ENCODE measurements around the gene RACK1.
A peak's percentile ranks its signal among the peaks of the same experiment; 100 is the strongest.

Gene RACK1

GRCh38 chr5:181195249-181195761 is 48.4 kb downstream of the RACK1 start:
- no peak for DNase-seq (ENCODE audit: low spot score)

- DNase-seq (ENCODE audit: low spot score) = no peak
Observed at GRCh38 chr5:181194489-181195248, 49.0 kb downstream of the RACK1 start.

- no peak for DNase-seq (ENCODE audit: low spot score)
Observed at GRCh38 chr5:181193656-181194055, 50.0 kb downstream of the RACK1 start.

GRCh38 chr5:181192337-181193046 is 51.2 kb downstream of the RACK1 start:
- DNase-seq (ENCODE audit: low spot score) = no peak

GRCh38 chr5:181191526-181192336 is 52.0 kb downstream of the RACK1 start:
- DNase-seq (ENCODE audit: low spot score) = peak; percentile 65

- DNase-seq (ENCODE audit: low spot score) = no peak
Observed at GRCh38 chr5:181190711-181191525, 52.8 kb downstream of the RACK1 start.

- no peak for DNase-seq (ENCODE audit: low spot score)
Observed at GRCh38 chr5:181189962-181190710, 53.6 kb downstream of the RACK1 start.

GRCh38 chr5:181189363-181189961 is 54.2 kb downstream of the RACK1 start:
- no peak for DNase-seq (ENCODE audit: low spot score)

GRCh38 chr5:181188700-181189362 is 54.9 kb downstream of the RACK1 start:
- DNase-seq (ENCODE audit: low spot score) = no peak

GRCh38 chr5:181187500-181188213 is 56.0 kb downstream of the RACK1 start:
- DNase-seq (ENCODE audit: low spot score) = no peak

- DNase-seq (ENCODE audit: low spot score) = no peak
Observed at GRCh38 chr5:181186986-181187499, 56.7 kb downstream of the RACK1 start.
